Natural killer cell (primary cell): ENCODE data around the gene FBXO44. TPM values are rescaled to one million over a fixed set of nuclear protein-coding genes. Genes with fewer than 3 reads are reported as not detected.

Experiments
- ATAC-seq, 3 donors: fragments of 150-1000 bp in 2 of 3; fragments of 200-7000 bp in 1 of 3; cut with Tn5 transposase; 1 replicate in 1 of 3; 2 replicates in 2 of 3; pipeline ENCODE4 v1.10.0; 2021; ENCODE audit warnings: mild to moderate bottlenecking in 2 of 3, moderate library complexity in 2 of 3
- DNase-seq, 2 donors: peaks; one replicate each; pipeline versions ENCODE4 v3.0.0 to v3.0.0-alpha.2; 2013 to 2021; ENCODE audit warnings: mixed read lengths in 1 of 2
- H3K27ac ChIP-seq: one replicate; pipeline ENCODE4 v1.5.1; 2013; ENCODE audit warnings: mild to moderate bottlenecking, low read length
- H3K27me3 ChIP-seq: one replicate; pipeline ENCODE4 v1.6.1; 2013; ENCODE audit warnings: low read length; ENCODE audit not compliant: control insufficient read depth, insufficient read depth
- H3K36me3 ChIP-seq: one replicate; pipeline ENCODE4 v1.6.1; 2013; ENCODE audit warnings: low read length; ENCODE audit not compliant: control insufficient read depth, insufficient read depth
- H3K4me1 ChIP-seq: one replicate; pipeline ENCODE4 v1.6.1; 2013; ENCODE audit warnings: low read length; ENCODE audit not compliant: control insufficient read depth, insufficient read depth
- H3K4me3 ChIP-seq: one replicate; pipeline ENCODE4 v1.5.1; 2013; ENCODE audit warnings: low read length
- H3K9me3 ChIP-seq: one replicate; pipeline ENCODE4 v1.6.1; 2013; ENCODE audit warnings: low read length; ENCODE audit not compliant: control insufficient read depth, insufficient read depth
- H3K27ac Mint-ChIP-seq, 2 donors: one replicate each; pipeline ENCODE4 v1.8.0; 2022; ENCODE audit warnings: mild to moderate bottlenecking in 2 of 2, mixed read lengths in 2 of 2, moderate library complexity in 1 of 2
- H3K27me3 Mint-ChIP-seq, 2 donors: one replicate each; pipeline ENCODE4 v1.8.0; 2022; ENCODE audit warnings: low read depth in 2 of 2, mixed read lengths in 2 of 2
- H3K36me3 Mint-ChIP-seq: one replicate; pipeline ENCODE4 v1.8.0; 2022; ENCODE audit warnings: mixed read lengths
- H3K4me1 Mint-ChIP-seq, 2 donors: one replicate each; pipeline ENCODE4 v1.8.0; 2022; ENCODE audit warnings: mixed read lengths in 2 of 2
- H3K4me3 Mint-ChIP-seq: one replicate; pipeline ENCODE4 v1.8.0; 2022; ENCODE audit warnings: mild to moderate bottlenecking, moderate library complexity, mixed read lengths
- H3K9me3 Mint-ChIP-seq, 2 donors: one replicate each; pipeline ENCODE4 v1.8.0; 2022; ENCODE audit warnings: mixed read lengths in 2 of 2
- CTCF ChIP-seq: fragments of 200-600 bp; IDR thresholded peaks from one replicate; pipeline ENCODE4 v1.8.0; 2022; ENCODE audit warnings: antibody characterized with exemption
- WGBS: methylation state at CpG from one replicate; pipeline ENCODE4 v1.1.7; 2013; ENCODE audit warnings: missing lambda C conversion rate; ENCODE audit not compliant: insufficient coverage; 5-methylcytosine and 5-hydroxymethylcytosine counted together
- intact Hi-C: fragments of 100-400 bp; cut with micrococcal nuclease; formaldehyde crosslinking; loops from one replicate; pipeline ENCODE4 v1.14.2; 2022
- total RNA-seq, 4 donors: library from RNA; stranded (reverse); fragments of 120-200 nt in 1 of 4; gene quantifications; one replicate each; pipeline versions ENCODE4 v1.2.3 to v1.2.4, GENCODE V29; 2013 to 2022

The FBXO44 gene
- total RNA-seq, 3 donors from 2014 or later (not counting 1 experiment from before 2014, with no cell fraction given) = 57.6 to 79.1 (median 69.8) TPM

GRCh38 chr1:11690397-11691301 lies 36.0 kb downstream of the FBXO44 start:
- intact Hi-C loops = no loop called here
- H3K36me3 Mint-ChIP-seq = no peaks in the 10 kb centered on the region
- Histone ChIP-seq H3K36me3 (no peaks in the 10 kb centered on the region), H3K27ac (no peak overlapping the region), H3K4me3 (peak overlapping the region; percentile 16), H3K4me1 (peaks cover 41% of the 10 kb centered on the region), H3K9me3 (no peaks in the 10 kb centered on the region), H3K27me3 (peaks cover 16% of the 10 kb centered on the region)
- no peaks in the 10 kb centered on the region for H3K9me3 Mint-ChIP-seq
- 4% methylated on average over 64 of the region's 64 CpGs for WGBS
- ATAC-seq = no peak
- TF ChIP-seq CTCF = no peak
- H3K27me3 Mint-ChIP-seq = peaks cover 0 to 22% of the 10 kb centered on the region in 2 donors
- peak overlapping the region; percentile 35 to 37 for H3K27ac Mint-ChIP-seq
- DNase-seq = no peak
- H3K4me3 Mint-ChIP-seq = peak overlapping the region; percentile 87
- H3K4me1 Mint-ChIP-seq = peaks cover 38 to 41% of the 10 kb centered on the region in 2 donors

GRCh38 chr1:11691302-11691914 lies 36.7 kb downstream of the FBXO44 start, which contains the start of gene DRAXIN:
Gene DRAXIN, plus strand, starts transcription at chr1:11691710. Its CDS starts 14,549 bp downstream, at chr1:11706259.
- peaks cover 0 to 22% of the 10 kb centered on the region in 2 donors for H3K27me3 Mint-ChIP-seq
- WGBS = under 1% methylated on average over 74 of the region's 78 CpGs
- peak within 1 kb of the TSS; percentile 40 for H3K27ac ChIP-seq
- peak within 1 kb of the TSS; percentile 16 for H3K4me3 ChIP-seq
- no peaks in the 10 kb centered on the region for H3K9me3 ChIP-seq
- no peaks in the 10 kb centered on the region for H3K36me3 Mint-ChIP-seq
- DNase-seq = peak; percentile 22 to 33
- intact Hi-C loops = no loop called here
- peaks cover 38 to 46% of the 10 kb centered on the region in 2 donors for H3K4me1 Mint-ChIP-seq
- peak within 1 kb of the TSS; percentile 79 to 85 for H3K27ac Mint-ChIP-seq
- no peak for TF ChIP-seq CTCF
- peak within 1 kb of the TSS; percentile 87 for H3K4me3 Mint-ChIP-seq
- H3K4me1 ChIP-seq = peaks cover 41% of the 10 kb centered on the region
- H3K9me3 Mint-ChIP-seq = no peaks in the 10 kb centered on the region
- peaks cover 16% of the 10 kb centered on the region for H3K27me3 ChIP-seq
- peak; percentile 13 to 45 (median 31) for ATAC-seq
- no peaks in the 10 kb centered on the region for H3K36me3 ChIP-seq

GRCh38 chr1:11691928-11692711 lies 37.4 kb downstream of the FBXO44 start:
- WGBS = 9% methylated on average over 63 of the region's 64 CpGs
- peaks cover 41% of the 10 kb centered on the region for H3K4me1 ChIP-seq
- H3K27ac Mint-ChIP-seq = peak overlapping the region; percentile 79 to 85
- DNase-seq (peak in 1 of 2 donors; percentile 21), ATAC-seq (no peak)
- H3K36me3 ChIP-seq = no peaks in the 10 kb centered on the region
- no peaks in the 10 kb centered on the region for H3K9me3 ChIP-seq
- peaks cover 38 to 46% of the 10 kb centered on the region in 2 donors for H3K4me1 Mint-ChIP-seq
- peaks cover 16% of the 10 kb centered on the region for H3K27me3 ChIP-seq
- H3K9me3 Mint-ChIP-seq = no peaks in the 10 kb centered on the region
- TF ChIP-seq CTCF = no peak
- peak overlapping the region; percentile 87 for H3K4me3 Mint-ChIP-seq
- peaks cover 0 to 22% of the 10 kb centered on the region in 2 donors for H3K27me3 Mint-ChIP-seq
- H3K36me3 Mint-ChIP-seq = no peaks in the 10 kb centered on the region
- peak overlapping the region; percentile 40 for H3K27ac ChIP-seq
- intact Hi-C loops = loop anchor here (2.0 kb wide), 1 partner anchor 27 kb away; the partner anchor contains the start of gene FBXO6
- peak overlapping the region; percentile 14 for H3K4me3 ChIP-seq
